LNCAP (cell line): ENCODE measurements around the gene ENTREP3.

Source experiments
- TF ChIP-seq, protein P1 (sequence below): fragments of 450-650 bp; IDR thresholded peaks from 2 replicates; pipeline ENCODE4 v1.5.1; 2017; ENCODE audit warnings: mild to moderate bottlenecking

The ENTREP3 gene

DNA sequence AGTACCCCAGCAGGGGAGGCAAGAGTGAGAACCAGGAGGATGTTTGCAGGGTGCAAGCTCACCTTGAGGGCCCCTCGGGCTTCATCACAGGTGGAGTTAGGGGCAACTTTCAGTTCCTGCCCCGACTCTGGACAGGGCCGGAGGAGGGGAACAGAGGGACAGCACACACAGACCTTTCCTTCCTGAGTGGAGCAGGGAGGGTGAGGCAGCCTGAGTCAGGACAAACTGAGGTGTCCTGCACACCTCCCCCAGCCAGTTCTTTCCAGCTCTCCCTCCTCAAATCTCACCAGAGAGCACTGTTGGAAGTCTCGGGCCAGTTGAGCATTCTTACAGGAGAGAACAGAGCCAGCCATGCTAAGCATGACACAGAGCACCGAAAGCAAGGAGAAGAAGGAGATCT is 1.5 kb downstream of the ENTREP3 start:
- TF ChIP-seq, protein P1, sequence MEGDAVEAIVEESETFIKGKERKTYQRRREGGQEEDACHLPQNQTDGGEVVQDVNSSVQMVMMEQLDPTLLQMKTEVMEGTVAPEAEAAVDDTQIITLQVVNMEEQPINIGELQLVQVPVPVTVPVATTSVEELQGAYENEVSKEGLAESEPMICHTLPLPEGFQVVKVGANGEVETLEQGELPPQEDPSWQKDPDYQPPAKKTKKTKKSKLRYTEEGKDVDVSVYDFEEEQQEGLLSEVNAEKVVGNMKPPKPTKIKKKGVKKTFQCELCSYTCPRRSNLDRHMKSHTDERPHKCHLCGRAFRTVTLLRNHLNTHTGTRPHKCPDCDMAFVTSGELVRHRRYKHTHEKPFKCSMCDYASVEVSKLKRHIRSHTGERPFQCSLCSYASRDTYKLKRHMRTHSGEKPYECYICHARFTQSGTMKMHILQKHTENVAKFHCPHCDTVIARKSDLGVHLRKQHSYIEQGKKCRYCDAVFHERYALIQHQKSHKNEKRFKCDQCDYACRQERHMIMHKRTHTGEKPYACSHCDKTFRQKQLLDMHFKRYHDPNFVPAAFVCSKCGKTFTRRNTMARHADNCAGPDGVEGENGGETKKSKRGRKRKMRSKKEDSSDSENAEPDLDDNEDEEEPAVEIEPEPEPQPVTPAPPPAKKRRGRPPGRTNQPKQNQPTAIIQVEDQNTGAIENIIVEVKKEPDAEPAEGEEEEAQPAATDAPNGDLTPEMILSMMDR = no peak

DNA sequence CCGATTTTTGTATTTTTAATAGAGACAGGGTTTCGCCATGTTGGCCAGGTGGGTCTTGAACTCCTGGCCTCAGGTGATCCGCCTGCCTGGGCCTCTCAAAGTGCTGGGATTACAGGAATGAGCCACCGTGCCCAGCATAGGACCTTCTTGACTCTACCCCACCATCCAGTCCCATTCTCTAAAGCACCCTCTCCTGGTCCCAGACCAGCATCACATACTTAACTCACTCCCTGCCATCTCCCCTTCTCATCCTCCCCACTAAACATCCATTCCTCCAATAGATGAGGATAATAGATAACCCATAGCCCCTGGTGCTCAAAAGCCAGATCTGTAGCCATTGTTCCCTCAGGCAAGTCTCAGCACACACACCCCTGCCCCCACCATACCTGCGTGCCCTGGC is 2.1 kb downstream of the ENTREP3 start:
- TF ChIP-seq, protein P1 = no peak

DNA sequence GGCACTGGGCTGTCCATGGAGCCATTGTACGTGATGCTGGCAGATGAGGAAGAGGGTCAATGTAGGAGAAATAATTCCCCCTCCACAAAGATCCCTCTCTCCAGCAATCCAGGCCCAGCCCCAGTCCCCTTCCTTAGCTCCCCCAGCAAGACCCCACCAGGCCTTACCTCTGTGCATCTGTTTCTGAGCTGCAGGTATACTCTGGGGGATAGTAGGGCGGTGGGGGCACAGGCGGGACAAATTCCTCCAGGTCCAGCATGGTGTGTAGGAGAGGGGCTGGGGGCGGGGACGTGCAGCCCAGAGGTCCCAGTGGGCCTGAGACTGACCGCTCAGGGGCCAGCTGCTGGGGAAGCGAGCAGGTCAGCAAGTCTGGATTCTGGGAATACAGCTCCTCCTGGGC is 3.7 kb downstream of the ENTREP3 start:
- TF ChIP-seq, protein P1 = no peak

DNA sequence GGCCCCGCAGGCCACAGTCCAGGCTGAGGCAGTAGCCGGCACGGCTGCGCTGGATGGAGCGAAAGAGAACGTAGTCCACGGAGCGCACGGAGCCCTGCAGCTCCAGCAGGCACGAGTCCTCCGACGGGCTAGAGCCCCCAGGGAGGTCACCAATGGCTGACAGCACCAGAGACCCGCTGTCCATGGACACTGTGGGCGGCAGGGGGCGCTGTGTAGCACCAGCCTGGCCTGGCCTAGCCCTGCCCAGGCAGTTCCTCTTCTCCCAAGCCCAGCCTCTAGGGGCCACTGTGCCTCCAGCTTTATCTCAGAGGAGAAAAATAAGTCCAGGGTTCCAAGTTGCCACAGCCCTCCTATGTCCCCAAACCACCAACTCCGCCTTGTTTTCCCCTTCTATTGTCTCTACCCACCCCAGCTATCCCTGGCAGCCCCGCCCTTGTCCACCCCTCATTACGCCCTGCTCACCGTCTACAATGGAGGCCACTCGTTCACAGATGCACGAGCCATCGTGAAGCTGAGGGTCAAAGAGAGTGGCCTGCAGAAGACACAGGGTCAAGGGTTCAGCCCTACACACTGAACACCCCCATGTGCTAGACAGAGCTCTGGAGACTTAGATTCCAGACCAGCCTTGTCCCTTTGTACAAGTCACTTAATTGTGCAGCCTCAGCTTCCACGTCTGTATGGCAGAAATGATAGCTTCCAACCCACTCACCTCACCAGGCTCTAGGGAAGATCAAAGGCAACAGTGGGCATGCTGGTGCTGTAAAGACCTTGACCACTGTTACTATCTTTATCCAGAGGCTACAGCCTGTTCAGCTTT is 4.4 kb downstream of the ENTREP3 start:
- TF ChIP-seq, protein P1 = peak; percentile 100

DNA sequence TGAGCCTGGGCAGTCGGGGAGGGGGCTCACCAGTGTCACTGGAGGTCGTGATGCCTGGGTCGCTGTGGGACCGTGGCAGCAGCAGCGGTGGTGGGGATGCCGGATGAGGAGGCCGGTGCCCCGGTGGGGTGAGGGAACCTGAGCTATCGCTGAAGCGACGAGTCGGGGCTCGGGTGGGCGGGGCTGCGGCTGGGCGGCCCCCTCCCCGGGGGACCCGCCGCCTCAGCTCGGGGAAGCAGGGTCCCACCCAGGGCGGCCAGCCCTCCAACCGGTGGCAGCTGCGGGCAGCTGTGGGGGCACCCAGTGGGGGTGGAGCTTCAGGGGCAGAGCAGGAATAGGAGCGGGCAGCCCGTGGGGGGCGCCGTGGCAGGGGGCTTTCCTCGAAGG is 5.0 kb downstream of the ENTREP3 start:
- TF ChIP-seq, protein P1 = no peak

DNA sequence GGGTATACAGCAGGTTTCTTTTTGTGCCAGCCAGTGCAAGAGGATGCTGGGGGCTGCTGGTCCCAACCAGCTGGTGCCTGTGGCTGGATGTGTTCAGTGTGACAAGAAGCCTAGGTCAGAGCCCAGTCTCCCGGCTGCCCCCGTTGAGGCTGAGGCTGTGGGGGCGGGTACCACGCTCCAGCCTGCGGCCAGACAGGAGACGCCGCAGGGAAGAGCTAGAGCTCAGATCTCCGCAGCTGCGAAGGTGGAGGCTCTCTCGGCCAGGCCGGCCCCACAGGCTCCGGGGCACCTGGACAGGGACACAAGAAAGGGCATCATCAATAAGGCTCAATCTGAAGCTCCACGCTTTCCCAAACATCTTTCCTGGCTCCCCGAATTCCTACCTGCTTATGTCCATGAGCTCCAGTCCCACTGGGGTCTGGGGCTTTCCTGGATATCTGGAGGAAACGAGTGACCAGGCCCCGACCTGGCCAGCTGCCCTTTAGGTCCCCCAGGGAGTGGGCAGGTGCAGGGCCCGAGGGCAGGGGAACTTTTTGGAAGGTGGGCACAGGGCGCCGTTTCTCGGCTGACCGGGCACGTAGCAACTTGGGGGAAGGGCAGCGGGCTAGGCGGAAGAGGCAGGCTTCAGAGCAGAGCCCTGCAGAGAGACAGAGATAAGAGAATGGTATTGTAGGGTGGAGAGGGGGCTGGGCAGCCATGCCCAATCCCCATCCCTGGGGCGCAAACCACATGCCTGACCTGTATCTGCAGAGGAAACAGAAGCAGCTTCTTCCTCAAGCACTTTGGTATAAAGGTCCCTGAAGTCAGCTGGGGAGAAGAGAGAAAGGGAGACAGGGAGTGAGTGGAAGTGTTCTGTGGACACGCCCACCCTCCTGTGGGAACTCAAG is 7.4 kb downstream of the ENTREP3 start:
- TF ChIP-seq, protein P1 = no peak

DNA sequence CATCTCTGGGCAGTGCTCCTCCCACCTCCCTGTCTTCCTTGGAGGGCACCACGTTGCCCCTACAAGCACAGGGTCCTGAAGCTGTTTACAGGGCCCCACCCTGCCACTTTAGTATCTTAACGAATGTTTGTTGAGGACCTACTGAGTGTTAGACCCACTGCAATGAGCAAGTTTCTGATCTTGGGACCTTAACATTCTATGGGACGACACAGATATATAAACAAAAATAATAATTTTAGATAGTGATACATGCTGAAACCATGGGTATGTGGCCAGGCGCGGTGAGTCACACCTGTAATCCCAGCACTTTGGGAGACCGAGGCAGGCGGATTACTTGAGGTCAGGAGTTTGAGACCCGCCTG is 10.1 kb downstream of the ENTREP3 start:
- TF ChIP-seq, protein P1 = no peak
